GM21367 (cell line): ENCODE data around the gene MAGOHB.
"Not testable (repeated sequence)": the region's sequence is repeated elsewhere in the genome, so short reads cannot be mapped to it uniquely, and the experiment has no call there.

Experiments
- ATAC-seq: cut with Tn5 transposase; IDR thresholded peaks from one replicate; pipeline ENCODE4 v1.9.1; 2021; ENCODE audit not compliant: unreplicated experiment

The MAGOHB gene

DNA sequence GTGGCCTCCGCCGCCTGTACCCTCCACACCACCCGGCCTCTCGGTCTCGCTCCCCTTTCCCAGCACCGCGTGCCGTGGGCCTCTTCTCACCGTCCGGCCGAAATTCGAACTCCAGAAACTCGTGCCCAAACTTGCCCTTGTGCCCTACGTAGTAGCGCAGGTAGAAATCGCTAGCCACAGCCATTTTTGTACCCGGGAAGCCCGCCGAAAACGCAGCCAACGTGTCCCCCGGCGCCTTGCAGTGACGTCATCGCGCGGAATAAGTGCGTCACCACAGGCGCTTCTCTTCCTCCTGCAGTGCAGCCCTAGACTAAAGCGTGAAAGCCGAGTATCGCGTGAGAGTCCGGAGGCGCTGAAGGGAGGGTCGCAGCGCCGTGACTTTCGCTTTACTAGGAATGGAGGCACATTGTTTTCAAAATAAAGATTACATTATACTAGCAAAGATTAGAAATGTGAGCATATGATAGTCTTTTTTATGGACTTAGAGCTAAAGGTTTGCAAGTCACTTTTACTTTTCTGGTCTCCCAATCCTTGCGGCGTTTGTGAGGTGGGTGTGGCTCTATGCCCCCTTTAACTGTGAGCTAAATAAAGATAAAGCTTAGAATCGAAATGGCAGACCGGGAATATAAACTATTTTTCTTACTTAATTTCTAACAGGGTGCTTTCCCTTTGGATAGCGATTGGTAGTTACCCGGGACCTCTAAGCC lies at the start of gene MAGOHB:
MAGOHB (minus strand) TSS at position 261 of the 707 bp plus-strand sequence; CDS start at position 184, 77 bp downstream.
- ATAC-seq = peak; percentile 94

DNA sequence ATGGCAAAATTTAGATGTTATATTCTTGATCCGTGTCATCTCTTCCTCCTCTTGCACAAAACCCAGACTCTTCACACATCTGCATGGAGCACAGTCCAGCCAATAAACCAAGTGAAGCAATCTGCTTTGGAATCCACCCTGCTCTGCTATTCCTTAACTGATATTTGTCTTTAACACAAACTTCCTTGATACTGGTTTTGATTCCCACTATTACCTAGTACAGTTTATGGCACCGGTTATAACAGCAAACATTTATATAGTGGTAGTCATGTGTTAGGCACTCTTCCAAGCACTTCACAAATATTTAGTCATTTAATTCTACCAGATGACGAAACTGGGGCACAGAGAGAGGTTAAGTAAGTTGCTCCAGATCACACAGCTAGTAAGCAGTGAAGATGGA lies 47.9 kb upstream of the MAGOHB start:
- ATAC-seq = no peak

DNA sequence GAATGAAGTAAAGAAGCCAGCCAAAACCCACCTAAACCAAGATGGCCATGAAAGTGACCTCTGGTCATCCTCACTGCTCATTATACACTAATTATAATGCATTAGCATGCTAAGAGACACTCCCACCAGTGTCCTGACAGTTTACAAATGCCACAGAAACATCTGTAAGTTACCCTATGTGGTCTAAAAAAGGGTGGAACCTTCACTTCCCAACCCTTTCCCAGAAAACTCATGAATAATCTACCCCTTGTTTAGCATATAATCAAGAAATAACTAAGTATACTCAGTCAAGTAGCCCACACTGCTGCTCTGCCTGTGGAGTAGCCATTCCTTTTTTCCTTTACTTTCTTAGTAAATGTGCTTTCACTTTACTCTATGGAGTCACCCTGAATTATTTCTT lies 40.6 kb upstream of the MAGOHB start:
- ATAC-seq = no peak

DNA sequence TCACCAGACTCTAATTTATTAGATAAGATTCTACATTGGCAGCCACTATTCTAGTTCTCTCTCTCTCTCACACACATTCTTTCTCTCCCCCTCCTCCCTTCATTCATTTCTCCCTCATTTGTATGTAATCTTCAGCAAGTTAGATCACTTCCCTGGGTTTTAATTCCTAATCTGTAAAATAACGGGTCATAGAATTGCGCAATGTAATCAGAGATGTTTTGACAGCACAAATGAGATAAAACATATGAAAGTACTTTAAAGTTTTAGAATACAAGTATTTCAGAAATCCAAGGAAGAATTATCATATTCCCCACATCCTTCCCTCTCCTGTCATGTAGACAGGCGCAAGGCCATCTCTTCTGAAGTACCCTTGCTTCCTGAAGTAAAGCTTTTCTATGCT lies 38.8 kb upstream of the MAGOHB start:
- no peak for ATAC-seq

DNA sequence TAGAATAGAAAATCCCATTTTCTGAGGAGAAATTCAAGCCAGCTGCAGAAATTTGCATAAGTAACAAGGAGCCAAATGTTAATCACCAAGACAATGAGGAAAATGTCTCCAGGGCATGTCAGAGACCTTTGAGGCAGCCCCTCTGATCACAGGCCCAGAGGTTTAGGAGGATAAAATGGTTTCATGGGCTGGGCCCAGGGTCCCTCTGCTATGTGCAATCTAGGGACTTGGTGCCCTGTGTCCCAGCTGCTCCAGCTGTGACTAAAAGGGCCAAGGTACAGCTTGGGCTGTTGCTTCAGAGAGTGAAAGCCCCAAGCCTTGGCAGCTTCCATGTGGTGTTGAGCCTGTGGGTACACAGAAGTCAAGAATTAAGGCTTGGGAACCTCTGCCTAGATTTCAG lies 33.2 kb upstream of the MAGOHB start:
- ATAC-seq = not testable (repeated sequence)

DNA sequence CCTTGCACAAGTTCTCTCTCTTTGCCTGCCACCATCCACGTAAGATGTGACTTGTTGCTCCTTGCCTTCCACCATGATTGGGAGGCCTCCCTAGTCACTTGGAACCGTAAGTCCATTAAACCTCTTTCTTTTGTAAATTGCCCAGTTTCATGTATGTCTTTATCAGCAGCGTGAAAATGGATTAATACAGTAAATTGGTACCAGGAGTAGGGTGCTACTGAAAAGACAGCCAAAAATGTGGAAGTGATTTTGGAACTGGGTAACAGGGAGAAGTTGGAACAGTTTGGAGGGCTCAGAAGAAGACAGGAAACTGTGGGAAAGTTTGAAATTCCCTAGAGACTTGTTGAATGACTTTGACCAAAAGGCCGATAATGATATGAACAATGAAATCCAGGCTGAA lies 32.5 kb upstream of the MAGOHB start:
- ATAC-seq = no peak

DNA sequence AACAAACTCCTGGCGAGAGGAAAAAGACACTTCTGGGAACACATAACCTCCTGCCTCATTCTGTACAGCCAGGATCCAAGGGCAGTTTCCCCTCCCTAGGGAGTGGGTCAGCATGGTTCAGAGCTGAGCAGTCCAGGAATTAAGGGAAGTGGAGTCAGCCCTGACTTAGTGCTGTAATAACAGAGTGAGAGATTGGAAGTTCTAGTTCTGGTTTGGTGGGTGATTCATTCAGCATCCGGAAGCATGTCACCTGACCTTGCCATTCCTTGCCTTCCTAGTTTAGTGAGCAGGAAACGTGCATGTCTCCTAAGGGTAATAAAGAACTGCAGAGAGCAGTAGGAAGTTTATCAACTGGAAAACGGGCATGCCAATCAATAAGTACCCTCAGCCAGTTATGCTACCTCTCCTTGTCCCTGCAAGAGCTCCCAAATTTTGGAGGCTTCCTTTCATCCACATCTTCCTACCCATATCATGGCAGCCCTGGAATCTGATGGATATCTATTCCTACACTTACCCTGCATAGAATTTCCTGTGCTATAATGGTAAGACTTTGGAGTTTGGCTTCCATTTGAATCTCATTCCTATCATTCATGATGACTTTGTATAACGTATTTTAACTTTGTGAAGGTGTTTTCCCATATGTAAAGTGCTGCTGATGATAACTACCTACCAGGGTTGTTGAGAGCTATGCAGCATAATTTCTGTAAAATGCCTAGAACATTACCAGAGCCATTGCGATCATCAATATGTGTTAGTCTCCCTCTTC lies 28.5 kb upstream of the MAGOHB start:
- ATAC-seq = no peak

DNA sequence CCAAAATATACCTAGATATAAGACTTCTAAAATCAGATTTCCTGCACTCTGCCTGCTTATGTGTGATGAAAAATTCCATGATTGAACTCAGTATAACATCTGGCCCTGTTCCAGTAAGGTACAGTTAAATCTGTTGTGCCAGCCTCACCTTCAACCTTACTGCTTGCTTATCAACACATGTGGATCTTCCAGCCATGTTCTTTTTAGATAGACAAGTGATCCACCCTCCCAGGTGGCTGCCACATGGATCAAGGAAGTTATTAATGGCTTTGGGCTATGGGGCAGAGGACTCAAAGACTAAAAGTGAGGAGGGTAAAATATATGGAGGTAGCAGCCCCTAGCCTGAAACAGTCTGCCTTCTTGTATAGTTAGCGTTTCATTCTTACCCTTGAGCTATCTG lies 25.3 kb upstream of the MAGOHB start:
- no peak for ATAC-seq

DNA sequence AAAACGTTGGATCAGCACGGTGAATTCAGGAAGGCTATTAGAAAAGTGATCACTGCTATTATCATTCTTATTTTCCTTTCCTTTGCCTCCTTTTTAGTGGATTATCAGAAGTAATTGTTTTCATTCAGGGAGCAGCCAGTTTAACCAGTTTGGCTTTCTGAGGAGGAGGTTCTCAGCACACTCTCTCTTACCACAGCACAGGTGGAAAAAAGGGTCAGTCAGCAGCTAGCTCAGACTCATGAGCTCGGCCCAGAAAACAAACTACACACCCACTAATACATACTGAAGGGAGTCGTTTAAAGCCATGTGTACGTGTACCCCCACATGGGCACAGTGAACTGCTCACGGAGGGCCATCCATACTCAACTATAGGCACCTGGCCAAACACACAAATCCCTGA lies 23.2 kb upstream of the MAGOHB start:
- no peak for ATAC-seq

DNA sequence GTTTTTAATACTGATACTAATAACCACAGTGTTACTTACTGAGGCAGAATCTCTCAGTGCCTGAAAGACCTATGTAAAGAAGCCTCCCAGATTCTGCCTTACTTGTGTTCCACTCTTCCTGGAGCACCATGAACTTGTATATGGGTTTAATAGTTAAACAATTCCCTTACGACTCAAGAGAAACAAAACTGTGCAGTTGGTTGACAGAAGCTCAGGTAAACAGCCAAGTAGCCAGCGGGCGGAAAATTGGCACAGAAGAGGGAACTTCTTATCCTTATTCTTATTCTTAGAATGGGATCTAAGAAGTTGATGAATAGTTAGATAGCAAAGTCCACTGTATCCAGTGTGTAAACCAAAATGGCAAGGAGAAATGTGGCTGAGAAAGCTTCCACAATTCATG lies 22.7 kb upstream of the MAGOHB start:
- ATAC-seq = no peak

DNA sequence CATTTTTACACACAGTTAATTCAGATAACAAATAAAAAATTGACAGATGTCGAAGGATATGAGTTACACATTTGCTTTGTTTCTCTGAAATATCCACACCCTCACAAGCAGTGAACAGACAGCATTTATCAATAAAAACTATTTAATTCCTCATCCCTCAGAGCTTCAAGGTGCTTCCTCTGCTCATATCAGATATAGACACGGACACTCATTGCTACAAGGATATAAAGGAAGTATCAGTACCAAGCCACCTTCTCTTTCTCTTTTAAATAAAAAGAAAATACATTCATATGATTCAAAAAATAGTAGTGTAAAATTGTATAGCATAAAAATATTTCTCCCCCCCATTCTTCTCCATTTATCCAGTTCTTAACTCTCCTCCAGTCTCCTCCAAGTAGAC lies 21.9 kb upstream of the MAGOHB start:
- no peak for ATAC-seq

DNA sequence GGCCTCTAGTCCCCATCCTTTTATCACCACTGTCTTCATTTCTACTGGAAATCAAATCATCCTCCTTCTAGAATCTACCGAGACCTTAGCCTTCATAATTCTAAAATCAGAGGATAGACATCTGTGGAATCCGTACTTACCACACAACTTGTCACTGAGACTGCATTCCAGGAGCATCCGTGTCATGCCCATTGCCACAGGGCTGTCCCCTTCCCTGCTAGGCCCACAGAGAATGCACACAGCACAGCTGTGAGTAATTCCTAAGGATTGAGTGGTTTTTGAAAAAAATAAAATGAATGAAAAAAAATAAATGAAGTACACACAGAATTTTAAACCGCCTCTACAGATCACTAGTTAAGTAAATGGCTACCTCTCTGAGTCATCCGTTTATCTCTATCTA lies 21.0 kb upstream of the MAGOHB start:
- ATAC-seq = no peak

DNA sequence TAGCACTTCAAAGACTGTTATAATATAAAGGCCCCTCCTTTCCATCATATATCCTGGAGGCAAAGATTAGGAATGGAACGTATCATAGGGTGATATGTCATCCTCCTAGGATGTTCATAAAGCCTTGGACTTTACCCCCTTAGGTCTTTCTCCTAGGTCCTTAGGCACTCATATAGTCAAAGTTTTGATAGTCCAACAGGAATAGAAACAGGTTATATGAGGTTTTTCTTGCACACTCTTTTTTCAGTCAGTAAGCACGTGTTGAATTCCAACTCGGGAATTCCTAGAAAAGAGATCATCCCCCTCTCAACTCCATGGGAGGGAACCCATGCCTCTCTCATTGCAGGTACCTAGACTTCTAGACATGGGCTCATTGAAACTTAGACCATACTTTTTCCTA lies 20.1 kb upstream of the MAGOHB start:
- no peak for ATAC-seq

DNA sequence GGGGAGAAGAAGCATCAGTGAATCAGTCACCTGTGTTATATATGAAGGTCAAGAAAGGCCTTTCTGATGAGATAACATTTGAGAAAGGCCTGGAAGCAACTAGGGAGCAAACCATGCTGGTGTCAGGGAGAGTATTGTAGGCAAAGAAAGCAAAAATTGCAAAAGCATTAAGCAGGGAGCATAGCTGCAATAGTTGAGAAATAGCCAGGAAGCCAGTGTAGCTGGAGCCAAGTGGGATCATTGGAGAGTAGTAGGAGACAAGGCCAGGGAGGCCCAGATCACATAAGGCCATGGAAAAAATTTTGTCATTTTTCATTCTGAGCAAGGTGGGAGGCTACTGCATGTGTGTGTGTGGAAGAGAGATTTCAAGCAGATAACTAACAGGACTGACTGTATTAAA lies 18.8 kb upstream of the MAGOHB start:
- ATAC-seq = no peak

DNA sequence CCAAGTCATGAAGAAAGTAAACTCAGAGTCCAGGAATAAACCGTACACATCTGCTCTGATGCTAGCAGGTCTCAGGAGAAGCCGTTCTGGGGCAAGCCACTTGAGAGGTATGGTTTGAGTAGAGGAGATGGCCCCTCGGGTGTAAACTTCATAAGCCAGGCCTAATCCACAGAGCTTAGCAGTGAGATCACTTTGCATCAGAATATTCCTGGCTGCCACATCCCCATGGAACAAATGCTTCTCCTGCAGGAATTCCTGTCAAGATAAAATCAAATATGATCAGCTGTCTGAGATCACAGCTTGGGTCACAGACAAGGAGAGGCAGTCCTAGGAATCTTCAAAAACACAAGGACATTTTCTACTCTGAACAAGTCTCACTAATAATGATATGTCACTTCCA lies 11.2 kb upstream of the MAGOHB start:
- ATAC-seq = no peak

DNA sequence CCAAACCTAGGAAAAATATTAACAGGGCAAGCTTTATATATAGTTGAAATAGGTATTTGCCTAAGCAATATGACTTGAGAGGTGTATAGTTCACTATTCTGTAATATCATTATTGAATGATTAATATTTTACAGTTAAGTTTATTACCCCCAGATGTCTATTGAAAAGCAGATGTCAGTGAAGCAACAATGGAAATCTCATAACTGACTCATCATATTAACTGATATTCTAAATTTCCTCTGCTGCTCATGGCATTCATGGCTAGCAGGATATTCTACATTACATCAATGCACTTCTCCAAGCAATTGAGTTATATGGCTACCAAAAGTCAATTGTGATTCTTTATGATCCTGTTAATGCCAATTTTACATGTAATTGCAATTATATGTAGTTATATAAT lies 9.7 kb upstream of the MAGOHB start:
- ATAC-seq = no peak

DNA sequence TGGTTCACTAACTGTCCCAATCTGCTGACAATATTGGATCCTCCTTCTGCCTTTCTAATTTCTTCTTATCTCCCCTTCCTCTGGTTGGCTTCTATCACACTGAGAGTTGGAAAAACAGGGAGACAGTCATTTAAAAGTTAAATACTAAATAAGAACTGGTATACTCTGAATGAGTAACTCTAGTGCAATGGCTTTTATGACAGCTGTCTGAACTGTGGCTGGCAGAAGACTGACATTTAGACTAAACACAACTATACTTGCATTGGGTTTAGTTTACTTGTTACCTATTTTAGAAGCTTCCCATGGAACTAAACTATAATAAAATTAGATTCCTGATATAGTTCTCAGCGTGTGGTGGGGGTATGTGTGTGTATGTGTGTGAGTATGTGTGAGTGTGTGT lies 7.9 kb upstream of the MAGOHB start:
- ATAC-seq = no peak

DNA sequence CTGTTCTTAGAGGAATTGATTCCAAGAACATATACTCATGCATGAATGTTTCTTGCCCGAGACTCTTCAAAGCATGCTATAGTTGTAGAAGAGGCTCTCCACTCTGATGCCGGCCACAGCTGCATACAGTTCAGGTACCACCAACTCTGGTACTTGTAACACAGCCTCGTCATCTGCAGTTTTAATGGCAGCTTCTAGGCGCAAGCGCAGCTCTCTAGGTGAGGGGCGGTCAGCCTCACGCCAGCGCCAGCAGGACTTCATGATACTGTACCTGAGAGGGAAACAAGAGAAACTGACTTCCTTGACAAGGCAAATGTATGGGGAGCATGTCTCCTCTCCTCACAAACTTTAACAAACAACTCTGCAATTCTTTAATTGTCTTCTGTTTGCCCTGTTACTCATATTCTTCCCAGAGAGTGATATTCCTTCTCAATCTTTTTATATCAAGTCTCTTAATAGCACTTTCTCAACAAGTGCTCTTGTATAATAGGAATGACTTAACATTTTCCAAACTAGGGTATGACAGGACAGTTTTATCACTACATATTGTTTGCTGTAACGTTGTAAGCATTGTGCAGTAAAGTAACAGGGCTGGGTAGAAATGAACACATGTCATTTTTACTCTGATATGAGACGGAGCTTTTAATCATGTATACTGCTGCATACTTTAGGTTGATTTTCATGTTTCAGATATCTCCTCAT lies 6.8 kb upstream of the MAGOHB start:
- ATAC-seq = no peak

DNA sequence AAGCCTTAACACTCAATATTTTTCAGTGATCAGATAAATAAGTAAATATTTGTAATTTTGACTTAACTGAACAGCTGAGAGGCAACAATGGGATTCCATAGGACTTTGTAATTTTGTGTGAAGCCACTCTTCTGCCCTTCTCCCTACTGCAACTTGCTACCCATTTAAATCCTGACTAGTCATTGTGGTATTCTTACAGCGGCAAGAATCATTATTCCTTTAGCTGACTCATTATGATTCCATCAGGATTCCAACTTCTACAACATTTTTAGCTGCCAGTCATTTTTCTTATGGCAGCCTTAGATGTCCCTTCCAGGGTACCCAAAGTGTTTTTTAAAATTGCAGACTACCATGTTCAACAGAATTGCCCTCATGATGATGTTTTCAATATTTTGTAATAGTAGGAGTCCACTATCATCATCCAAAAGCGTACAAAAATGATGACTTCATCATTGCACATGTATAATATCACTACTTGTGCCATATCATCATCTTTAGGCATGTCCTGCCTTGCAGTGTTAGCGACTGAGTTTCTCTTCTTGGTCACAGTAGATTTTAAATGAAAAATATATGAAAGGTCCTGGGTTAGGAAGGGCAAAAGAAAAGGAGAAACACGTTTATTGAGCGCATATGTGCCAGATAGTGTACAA lies 5.1 kb upstream of the MAGOHB start:
- ATAC-seq = no peak

DNA sequence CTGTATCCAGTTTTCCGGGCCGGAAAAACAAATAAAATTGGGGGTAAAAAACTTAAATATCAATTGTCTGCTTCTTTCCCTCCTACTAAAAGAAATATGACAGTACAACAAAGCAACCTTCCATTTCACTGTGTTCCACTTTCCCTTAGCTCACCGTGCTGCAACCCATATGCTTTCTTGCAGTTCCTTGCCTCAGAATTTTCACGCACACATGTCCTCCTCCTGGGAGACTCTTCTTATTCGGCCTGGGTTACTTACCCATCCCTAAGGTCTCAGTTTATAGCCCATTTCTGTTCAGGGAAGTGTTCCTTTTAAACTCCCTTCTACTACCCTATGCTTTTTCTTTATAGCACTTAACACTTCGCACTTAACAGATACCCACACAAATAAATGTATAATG lies 4.5 kb upstream of the MAGOHB start:
- ATAC-seq = no peak

DNA sequence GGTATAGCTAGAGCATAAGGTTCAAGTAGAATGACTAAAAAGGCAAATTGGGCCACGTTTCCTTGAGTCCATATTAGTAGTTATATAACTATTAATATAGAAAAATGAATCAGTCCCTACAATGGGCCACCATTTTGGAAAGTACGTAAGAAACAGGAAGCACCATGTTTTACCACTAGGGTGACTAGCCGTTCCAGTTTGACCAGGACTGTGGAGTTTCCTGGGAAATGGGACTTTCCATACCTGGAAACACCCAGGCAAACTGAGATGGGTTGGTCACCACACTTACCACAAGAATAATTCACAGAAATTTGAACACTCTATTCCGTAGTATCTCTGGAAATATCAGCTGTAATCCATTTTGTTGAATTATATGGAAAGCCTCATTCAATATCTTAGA lies 2.1 kb upstream of the MAGOHB start:
- no peak for ATAC-seq

DNA sequence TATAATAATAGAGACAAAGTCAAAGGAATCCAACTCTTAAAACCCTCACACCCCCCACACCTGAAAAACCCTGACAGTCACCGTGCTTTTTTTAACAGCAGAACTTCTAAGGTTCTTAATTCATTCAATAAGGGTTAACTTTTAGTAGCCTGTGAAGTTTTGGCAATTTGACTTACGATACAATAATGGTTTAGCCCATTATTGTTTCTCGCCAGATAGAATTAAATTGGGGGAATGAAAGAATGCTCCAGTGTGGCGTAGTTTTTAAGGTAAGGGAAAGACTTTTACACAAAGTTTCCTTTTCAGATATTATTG lies 604 bp upstream of the MAGOHB start:
- ATAC-seq = peak; percentile 19
